ENCODE measurements around the gene ZNF664. TPM values are rescaled to one million over a fixed set of nuclear protein-coding genes. Genes with fewer than 3 reads are reported as not detected.
A peak's percentile ranks its signal among the peaks of the same experiment; 100 is the strongest.

Gene ZNF664
- total and polyA plus RNA-seq, 2 of the 8 experiments (the other 6 are each of a cell fraction or from before 2014, with no cell fraction given): 22.8 to 51.4 TPM

GRCh38 chr12:123972457-123973401, at the start of gene ZNF664, which contains the start of gene CCDC92 (continued):
- TF ChIP-seq CHD7 (IDR thresholded peaks at IDR 0.05; ENCODE audit: insufficient replicate concordance, low read length) (no peak), TAF1 (IDR thresholded peaks at IDR 0.05; ENCODE audit: low read depth, low read length) (peak; percentile 40; the same call in 1 of the 2 replicates), JUND (IDR thresholded peaks at IDR 0.05; ENCODE audit: low read length) (no peak), NRF1 (IDR thresholded peaks at IDR 0.05; ENCODE audit: low read depth, low read length) (peak; percentile 53), SIN3A (conservative IDR thresholded peaks at IDR 0.05 in 1 of 2, IDR thresholded peaks at IDR 0.05 in 1 of 2; ENCODE audit: low read depth in 1 of 2, low read length in 2 of 2) (0 out of 4 replicates have a peak, but pooled peaks of 1 of the 2 experiments have one; percentile 23), CTBP2 (IDR thresholded peaks at IDR 0.05; ENCODE audit: borderline replicate concordance, insufficient read depth, insufficient read length, low read length) (no peak), POLR2A (IDR thresholded peaks at IDR 0.05; ENCODE audit: control extremely low read depth in 1 of 2, low read depth in 2 of 2, low read length in 2 of 2) (peak in 1 of 2 experiments; percentile 48; a peak in 2 of 3 replicates), SIRT6 (IDR thresholded peaks at IDR 0.05; ENCODE audit: low read length) (no peak), KDM5A (IDR thresholded peaks at IDR 0.05; ENCODE audit: low read length) (no peak)
